Measurements from ENCODE around the gene OSBPL6.

The OSBPL6 gene

DNA sequence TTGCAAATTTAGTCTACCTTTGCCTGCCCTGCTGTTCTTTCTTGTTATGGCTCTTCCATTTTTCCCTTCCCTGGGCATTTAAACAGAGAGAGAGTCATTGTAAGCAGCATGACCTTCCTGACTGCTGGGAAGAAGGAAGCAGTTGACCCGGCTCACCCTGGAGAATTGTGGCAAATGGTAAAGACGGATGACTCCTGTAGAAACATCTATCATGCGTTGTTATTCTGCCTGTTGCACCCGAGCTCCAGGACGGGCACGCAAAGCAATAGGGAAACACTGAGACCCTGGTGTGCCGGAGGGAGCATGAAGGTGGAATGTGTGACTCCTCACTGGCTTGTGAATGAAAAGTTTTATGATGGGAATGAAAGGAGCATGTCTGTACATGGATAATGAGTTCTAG lies 113.3 kb downstream of the OSBPL6 start:
- Histone ChIP-seq H3F3A (ENCODE audit: control insufficient read depth, insufficient read depth) (no peaks in the 10 kb centered on the region), H3K4me3 (ENCODE audit: low read length) (no peak overlapping the region), H3K79me2 (ENCODE audit: control insufficient read depth, low read length) (no peaks in the 10 kb centered on the region), H4K20me1 (ENCODE audit: control insufficient read depth, insufficient read depth, low read depth, low read length) (no peaks in the 10 kb centered on the region), H3K4me2 (ENCODE audit: low read length) (no peak overlapping the region), H3K36me3 (ENCODE audit: control insufficient read depth, low read length) (no peaks in the 10 kb centered on the region), H3K27me3 (ENCODE audit: control insufficient read depth, low read length) (no peaks in the 10 kb centered on the region; the same call in 1 of the 2 replicates), H3K4me1 (ENCODE audit: control insufficient read depth, low read length) (no peaks in the 10 kb centered on the region), H3K9me3 (ENCODE audit: control insufficient read depth, insufficient read depth, low read length) (no peaks in the 10 kb centered on the region), H3K9me2 (replicated peaks; ENCODE audit: control insufficient read depth, low read length) (no peaks in the 10 kb centered on the region), H3K27ac (ENCODE audit: low read depth, low read length) (no peak overlapping the region)
- TF ChIP-seq, protein P1, sequence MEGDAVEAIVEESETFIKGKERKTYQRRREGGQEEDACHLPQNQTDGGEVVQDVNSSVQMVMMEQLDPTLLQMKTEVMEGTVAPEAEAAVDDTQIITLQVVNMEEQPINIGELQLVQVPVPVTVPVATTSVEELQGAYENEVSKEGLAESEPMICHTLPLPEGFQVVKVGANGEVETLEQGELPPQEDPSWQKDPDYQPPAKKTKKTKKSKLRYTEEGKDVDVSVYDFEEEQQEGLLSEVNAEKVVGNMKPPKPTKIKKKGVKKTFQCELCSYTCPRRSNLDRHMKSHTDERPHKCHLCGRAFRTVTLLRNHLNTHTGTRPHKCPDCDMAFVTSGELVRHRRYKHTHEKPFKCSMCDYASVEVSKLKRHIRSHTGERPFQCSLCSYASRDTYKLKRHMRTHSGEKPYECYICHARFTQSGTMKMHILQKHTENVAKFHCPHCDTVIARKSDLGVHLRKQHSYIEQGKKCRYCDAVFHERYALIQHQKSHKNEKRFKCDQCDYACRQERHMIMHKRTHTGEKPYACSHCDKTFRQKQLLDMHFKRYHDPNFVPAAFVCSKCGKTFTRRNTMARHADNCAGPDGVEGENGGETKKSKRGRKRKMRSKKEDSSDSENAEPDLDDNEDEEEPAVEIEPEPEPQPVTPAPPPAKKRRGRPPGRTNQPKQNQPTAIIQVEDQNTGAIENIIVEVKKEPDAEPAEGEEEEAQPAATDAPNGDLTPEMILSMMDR (IDR thresholded peaks at IDR 0.05; ENCODE audit: low read depth, low read length, poor library complexity, severe bottlenecking): no peak
- no peak for TF ChIP-seq EZH2phosphoT487 (IDR thresholded peaks at IDR 0.05; ENCODE audit: borderline replicate concordance, low read length)

DNA sequence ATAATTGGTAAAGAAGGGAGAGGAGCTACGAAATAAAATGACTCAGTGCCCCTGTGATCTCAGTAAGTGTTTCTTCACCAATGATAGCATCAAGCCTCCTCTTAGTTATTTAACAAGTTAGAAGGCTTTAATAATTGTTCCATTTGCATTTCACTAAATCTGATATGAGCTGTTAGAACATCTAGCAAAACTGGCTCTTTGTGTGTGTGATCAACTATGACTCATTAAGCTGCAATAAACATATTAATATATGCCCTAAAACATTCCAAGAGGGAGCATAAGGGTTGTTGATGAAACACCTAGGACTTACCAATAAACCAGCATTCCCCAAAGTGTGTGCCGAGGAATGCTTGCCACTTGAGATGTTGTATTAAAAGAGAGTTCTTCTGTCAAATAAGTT lies 115.2 kb downstream of the OSBPL6 start:
- H3K9me2 ChIP-seq (replicated peaks; ENCODE audit: control insufficient read depth, low read length): no peaks in the 10 kb centered on the region
- TF ChIP-seq, protein P1 (IDR thresholded peaks at IDR 0.05; ENCODE audit: low read depth, low read length, poor library complexity, severe bottlenecking): no peak
- no peak overlapping the region for H3K4me2 ChIP-seq (ENCODE audit: low read length)
- no peaks in the 10 kb centered on the region for H3K79me2 ChIP-seq (ENCODE audit: control insufficient read depth, low read length)
- H4K20me1 ChIP-seq (ENCODE audit: control insufficient read depth, insufficient read depth, low read depth, low read length): no peaks in the 10 kb centered on the region
- H3K4me3 ChIP-seq (ENCODE audit: low read length): no peak overlapping the region
- H3K27ac ChIP-seq (ENCODE audit: low read depth, low read length): no peak overlapping the region
- H3K9me3 ChIP-seq (ENCODE audit: control insufficient read depth, insufficient read depth, low read length): no peaks in the 10 kb centered on the region
- no peaks in the 10 kb centered on the region for H3K36me3 ChIP-seq (ENCODE audit: control insufficient read depth, low read length)
- no peaks in the 10 kb centered on the region for H3K27me3 ChIP-seq (ENCODE audit: control insufficient read depth, low read length)
- no peaks in the 10 kb centered on the region for H3K4me1 ChIP-seq (ENCODE audit: control insufficient read depth, low read length)
- no peaks in the 10 kb centered on the region for H3F3A ChIP-seq (ENCODE audit: control insufficient read depth, insufficient read depth)

DNA sequence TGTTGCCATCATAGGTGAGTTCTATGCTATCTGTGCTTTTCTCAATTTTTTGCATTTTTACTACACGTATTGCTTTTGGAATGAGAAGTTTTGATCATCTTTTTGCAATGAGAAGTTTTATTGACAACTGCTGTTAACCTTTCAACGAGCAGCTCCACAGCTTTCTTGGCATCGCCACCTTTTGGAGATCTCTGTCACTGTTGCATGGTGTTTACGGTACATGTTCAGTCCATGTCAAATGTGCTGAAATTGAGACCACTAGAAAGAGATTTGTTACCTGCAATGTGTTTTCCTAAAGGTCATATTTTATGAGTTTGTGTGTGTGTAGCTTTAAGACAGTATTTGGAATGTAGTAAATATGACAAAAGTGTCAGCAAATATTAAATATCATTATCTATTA lies 120.8 kb downstream of the OSBPL6 start:
- Histone ChIP-seq H3K4me3 (ENCODE audit: low read length) (no peak overlapping the region), H3K9me2 (replicated peaks; ENCODE audit: control insufficient read depth, low read length) (no peaks in the 10 kb centered on the region), H3K27ac (ENCODE audit: low read depth, low read length) (no peak overlapping the region), H3K4me1 (ENCODE audit: control insufficient read depth, low read length) (no peaks in the 10 kb centered on the region), H3K36me3 (ENCODE audit: control insufficient read depth, low read length) (no peaks in the 10 kb centered on the region), H3K9me3 (ENCODE audit: control insufficient read depth, insufficient read depth, low read length) (no peaks in the 10 kb centered on the region), H4K20me1 (ENCODE audit: control insufficient read depth, insufficient read depth, low read depth, low read length) (no peaks in the 10 kb centered on the region), H3K4me2 (ENCODE audit: low read length) (no peak overlapping the region), H3K79me2 (ENCODE audit: control insufficient read depth, low read length) (no peaks in the 10 kb centered on the region), H3F3A (ENCODE audit: control insufficient read depth, insufficient read depth) (no peaks in the 10 kb centered on the region), H3K27me3 (ENCODE audit: control insufficient read depth, low read length) (0 out of 2 replicates have a peak, but pooled peaks cover 11% of the 10 kb centered on the region)
- TF ChIP-seq EZH2phosphoT487 (IDR thresholded peaks at IDR 0.05; ENCODE audit: borderline replicate concordance, low read length): no peak
- TF ChIP-seq, protein P1 (IDR thresholded peaks at IDR 0.05; ENCODE audit: low read depth, low read length, poor library complexity, severe bottlenecking): no peak
